ENCODE results near the gene ZFYVE9. TPM values are rescaled to one million over a fixed set of nuclear protein-coding genes. Genes with fewer than 3 reads are reported as not detected.
A peak's percentile ranks its signal among the peaks of the same experiment; 100 is the strongest.
"Not testable (repeated sequence)": the region's sequence is repeated elsewhere in the genome, so short reads cannot be mapped to it uniquely, and the experiment has no call there.

Gene ZFYVE9
- polyA plus RNA-seq, 1 donor from 2014 or later: 0.78 TPM

DNA sequence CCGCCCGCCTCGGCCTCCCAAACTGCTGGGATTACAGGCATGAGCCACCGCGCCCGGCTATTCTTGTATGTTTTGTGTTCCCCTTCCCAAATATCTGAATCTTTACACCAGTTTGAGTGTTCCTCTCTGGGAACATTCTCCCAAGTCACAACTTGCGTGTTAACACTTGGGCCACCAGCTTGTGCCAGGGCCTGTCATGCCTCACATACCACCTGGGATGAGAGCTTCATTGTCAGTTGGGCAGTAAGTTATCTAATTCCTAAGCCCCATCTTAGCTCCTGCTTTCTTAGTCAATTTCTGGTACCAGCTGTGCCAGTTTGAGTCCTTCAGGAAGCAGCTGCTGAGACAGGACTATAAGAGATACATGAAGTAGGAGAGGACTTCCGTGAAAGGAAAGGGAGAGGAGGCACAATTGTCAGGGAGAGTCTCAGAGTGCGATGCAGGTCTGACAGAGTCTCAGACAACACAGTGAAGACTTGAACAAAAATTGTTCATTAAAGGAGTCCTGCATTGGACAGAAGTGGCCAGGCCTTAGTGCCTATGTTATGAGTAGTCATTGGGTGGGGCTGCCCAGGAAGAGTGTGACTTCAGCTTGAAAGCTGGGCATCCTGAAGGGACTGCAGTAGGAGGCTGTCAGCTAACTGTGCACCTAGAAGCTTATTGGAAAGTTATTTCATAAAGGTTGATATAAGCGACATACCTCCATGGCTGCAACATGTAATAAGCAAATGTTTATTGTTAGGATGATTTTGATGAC is 17.3 kb downstream of the ZFYVE9 start:
- Mint-ChIP-seq H3K36me3 (peaks cover 2% of the 10 kb centered on the region), H3K9me3 (no peaks in the 10 kb centered on the region), H3K27me3 (peaks cover 4% of the 10 kb centered on the region), H3K4me1 (no peaks in the 10 kb centered on the region), H3K4me3 (no peak overlapping the region), H3K27ac (no peak overlapping the region)

DNA sequence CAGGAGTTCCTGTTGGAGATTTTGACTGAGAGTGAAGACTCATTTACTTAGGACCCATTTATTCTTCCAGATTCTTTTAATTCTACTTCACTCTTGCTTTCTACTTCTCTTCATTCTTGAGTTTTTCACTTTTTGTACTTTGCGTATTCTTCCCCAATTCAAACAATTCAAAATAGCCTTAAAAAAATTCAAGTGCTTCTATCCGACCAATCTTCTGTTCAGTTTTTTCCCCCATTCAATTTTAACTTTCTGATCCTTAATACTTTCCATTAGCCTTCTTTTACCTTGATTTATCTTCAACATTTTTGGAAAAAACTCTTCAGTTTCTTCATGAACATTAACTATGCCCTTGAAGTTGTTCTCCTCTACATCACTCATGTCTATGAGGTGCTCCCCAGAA is 21.1 kb downstream of the ZFYVE9 start:
- Mint-ChIP-seq H3K4me3 (no peak overlapping the region), H3K27me3 (peaks cover 4% of the 10 kb centered on the region), H3K27ac (no peak overlapping the region), H3K36me3 (peaks cover 2% of the 10 kb centered on the region), H3K9me3 (no peaks in the 10 kb centered on the region), H3K4me1 (no peaks in the 10 kb centered on the region)

GRCh38 chr1:52164604-52165003 is 22.7 kb downstream of the ZFYVE9 start:
- Mint-ChIP-seq H3K27me3 (peaks cover 4% of the 10 kb centered on the region), H3K27ac (no peak overlapping the region), H3K9me3 (no peaks in the 10 kb centered on the region), H3K36me3 (peaks cover 2% of the 10 kb centered on the region), H3K4me3 (no peak overlapping the region), H3K4me1 (no peaks in the 10 kb centered on the region)

DNA sequence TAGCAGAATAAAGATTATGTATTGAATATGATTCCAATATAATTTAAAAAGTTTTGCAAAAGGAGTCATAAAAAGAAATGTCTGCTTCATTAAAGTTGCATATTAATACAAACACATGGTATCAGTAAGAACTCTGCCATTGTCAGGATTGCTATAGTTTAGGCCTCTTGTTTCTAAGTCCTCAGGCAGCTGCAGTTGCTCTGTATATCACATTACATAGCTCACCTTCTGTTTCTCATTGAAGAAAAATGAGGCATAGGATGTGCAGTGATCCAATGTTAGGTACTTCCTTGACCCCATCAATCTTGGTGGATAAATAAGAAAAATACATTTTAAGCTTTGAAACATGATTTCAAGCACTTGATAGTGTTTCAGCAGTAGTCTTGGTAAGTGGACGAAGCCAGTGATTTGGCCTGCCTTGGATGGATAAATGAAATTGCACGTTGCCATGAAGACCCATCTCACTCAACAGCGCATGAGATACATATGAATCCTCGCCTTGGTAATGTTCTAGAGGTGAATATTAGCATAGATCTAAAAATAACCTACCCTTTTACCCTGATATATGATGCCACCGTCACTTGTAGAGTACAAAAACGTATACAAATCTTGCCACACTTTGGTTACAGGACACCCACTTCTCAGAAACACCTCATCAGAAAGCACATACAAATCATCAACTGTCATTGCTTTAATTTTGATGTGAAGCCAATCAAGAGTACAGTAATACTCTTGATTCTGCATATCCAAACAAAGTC is 25.3 kb downstream of the ZFYVE9 start:
- Mint-ChIP-seq H3K27me3 (peaks cover 3% of the 10 kb centered on the region), H3K4me3 (no peak overlapping the region), H3K36me3 (peaks cover 2% of the 10 kb centered on the region), H3K27ac (no peak overlapping the region), H3K9me3 (peaks cover 0 to 7% (median 4%) of the 10 kb centered on the region in 3 donors), H3K4me1 (no peaks in the 10 kb centered on the region)

DNA sequence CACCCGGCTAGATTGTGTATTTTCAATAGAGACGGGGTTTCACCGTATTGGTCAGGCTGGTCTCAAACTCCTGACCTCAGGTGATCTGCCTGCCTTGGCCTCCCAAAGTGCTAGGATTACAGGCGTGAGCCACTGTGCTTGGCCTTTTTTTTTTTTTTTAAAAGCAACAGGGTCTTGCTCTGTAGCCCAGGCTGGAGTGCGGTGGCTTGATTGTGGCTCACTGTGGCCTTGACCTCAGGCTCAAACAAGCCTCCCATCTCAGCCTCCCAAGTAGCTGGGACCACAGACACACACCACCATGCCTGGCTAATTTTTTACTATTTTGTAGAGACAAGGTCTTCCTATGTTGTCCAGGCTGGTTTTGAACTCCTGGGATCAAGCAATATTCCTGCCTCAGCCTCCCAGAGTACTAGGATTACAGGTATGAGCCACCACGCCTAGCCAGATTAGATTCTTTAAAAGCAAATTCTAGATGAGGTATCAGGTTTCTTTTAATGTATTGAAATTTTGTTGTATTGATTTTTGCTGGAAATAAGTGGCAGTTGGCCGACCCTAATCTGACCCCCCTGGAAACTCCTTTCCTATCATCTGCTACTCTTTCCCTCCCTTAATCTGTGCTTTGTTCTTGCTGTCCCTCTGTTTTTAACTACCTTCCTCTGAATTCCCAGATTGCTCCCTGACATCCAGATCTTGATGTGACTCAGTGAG is 26.6 kb downstream of the ZFYVE9 start:
- H3K4me1 Mint-ChIP-seq: no peaks in the 10 kb centered on the region
- H3K9me3 Mint-ChIP-seq: peaks cover 0 to 7% (median 4%) of the 10 kb centered on the region in 3 donors
- no peaks in the 10 kb centered on the region for H3K36me3 Mint-ChIP-seq
- no peaks in the 10 kb centered on the region for H3K27me3 Mint-ChIP-seq
- no peak overlapping the region for H3K4me3 Mint-ChIP-seq
- no peak overlapping the region for H3K27ac Mint-ChIP-seq

DNA sequence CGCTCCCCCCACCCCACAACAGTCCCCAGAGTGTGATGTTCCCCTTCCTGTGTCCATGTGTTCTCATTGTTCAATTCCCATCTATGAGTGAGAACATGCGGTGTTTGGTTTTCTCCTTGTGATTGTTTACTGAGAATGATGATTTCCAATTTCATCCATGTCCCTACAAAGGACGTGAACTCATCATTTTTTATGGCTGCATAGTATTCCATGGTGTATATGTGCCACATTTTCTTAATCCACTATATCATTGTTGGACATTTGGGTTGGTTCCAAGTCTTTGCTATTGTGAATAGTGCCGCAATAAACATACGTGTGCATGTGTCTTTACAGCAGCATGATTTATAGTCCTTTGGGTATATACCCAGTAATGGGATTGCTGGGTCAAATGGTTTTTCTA is 29.3 kb downstream of the ZFYVE9 start:
- H3K27me3 Mint-ChIP-seq, H3K9me3 Mint-ChIP-seq, H3K4me1 Mint-ChIP-seq, H3K27ac Mint-ChIP-seq, H3K4me3 Mint-ChIP-seq, H3K36me3 Mint-ChIP-seq: not testable (repeated sequence)

DNA sequence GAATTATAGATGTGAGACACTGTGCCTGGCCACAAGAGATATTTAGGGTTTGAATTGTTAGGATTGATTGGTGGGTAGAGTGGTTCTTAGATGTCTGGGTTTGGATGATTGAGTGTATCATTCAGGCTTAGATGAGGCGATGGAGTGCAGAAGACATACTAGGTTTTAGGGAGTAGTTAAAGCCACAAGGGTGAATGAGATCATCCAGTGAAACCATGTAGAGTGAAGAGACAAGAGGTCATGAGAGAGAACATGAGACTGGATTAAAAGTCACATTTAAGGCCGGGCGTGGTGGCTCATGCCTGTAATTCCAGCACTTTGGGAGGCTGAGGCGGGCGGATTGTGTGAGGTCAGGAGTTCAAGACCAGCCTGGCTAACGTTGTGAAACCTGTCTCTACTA is 37.2 kb downstream of the ZFYVE9 start:
- Mint-ChIP-seq H3K36me3 (no peaks in the 10 kb centered on the region), H3K9me3 (peaks cover 0 to 4% (median 1%) of the 10 kb centered on the region in 3 donors), H3K4me1 (no peaks in the 10 kb centered on the region), H3K27ac (no peak overlapping the region), H3K4me3 (no peak overlapping the region), H3K27me3 (peaks cover 5% of the 10 kb centered on the region)

GRCh38 chr1:52180176-52180575 is 38.3 kb downstream of the ZFYVE9 start:
- peaks cover 7% of the 10 kb centered on the region for H3K27me3 Mint-ChIP-seq
- peak overlapping the region in 2 of 3 donors; percentile 3 to 79 for H3K27ac Mint-ChIP-seq
- no peaks in the 10 kb centered on the region for H3K4me1 Mint-ChIP-seq
- no peak overlapping the region for H3K4me3 Mint-ChIP-seq
- peaks cover 0 to 4% (median 1%) of the 10 kb centered on the region in 3 donors for H3K9me3 Mint-ChIP-seq
- no peaks in the 10 kb centered on the region for H3K36me3 Mint-ChIP-seq

- not testable (repeated sequence) for H3K27ac Mint-ChIP-seq, H3K4me3 Mint-ChIP-seq, H3K27me3 Mint-ChIP-seq, H3K4me1 Mint-ChIP-seq, H3K36me3 Mint-ChIP-seq, H3K9me3 Mint-ChIP-seq
Measured at GRCh38 chr1:52181759-52182158, 39.9 kb downstream of the ZFYVE9 start.

- H3K4me1 Mint-ChIP-seq, H3K27ac Mint-ChIP-seq, H3K27me3 Mint-ChIP-seq, H3K36me3 Mint-ChIP-seq, H3K9me3 Mint-ChIP-seq, H3K4me3 Mint-ChIP-seq: not testable (repeated sequence)
Measured at GRCh38 chr1:52182328-52182727, 40.4 kb downstream of the ZFYVE9 start.

GRCh38 chr1:52182874-52183400 is 41.0 kb downstream of the ZFYVE9 start:
- H3K27me3 Mint-ChIP-seq: peaks cover 2% of the 10 kb centered on the region
- H3K4me1 Mint-ChIP-seq: no peaks in the 10 kb centered on the region
- peaks cover 0 to 3% (median 0%) of the 10 kb centered on the region in 3 donors for H3K9me3 Mint-ChIP-seq
- H3K4me3 Mint-ChIP-seq: no peak overlapping the region
- peak overlapping the region in 1 of 3 donors; percentile 61 for H3K27ac Mint-ChIP-seq
- no peaks in the 10 kb centered on the region for H3K36me3 Mint-ChIP-seq

GRCh38 chr1:52186449-52186848 is 44.6 kb downstream of the ZFYVE9 start:
- Mint-ChIP-seq H3K27ac (no peak overlapping the region), H3K4me3 (no peak overlapping the region), H3K27me3 (peaks cover 4% of the 10 kb centered on the region)

GRCh38 chr1:52189898-52190480 is 48.1 kb downstream of the ZFYVE9 start:
- peaks cover 2% of the 10 kb centered on the region for H3K27me3 Mint-ChIP-seq
- no peak overlapping the region for H3K4me3 Mint-ChIP-seq
- H3K36me3 Mint-ChIP-seq: no peaks in the 10 kb centered on the region
- H3K27ac Mint-ChIP-seq: no peak overlapping the region
- H3K9me3 Mint-ChIP-seq: peaks cover 0 to 2% (median 0%) of the 10 kb centered on the region in 3 donors
- H3K4me1 Mint-ChIP-seq: no peaks in the 10 kb centered on the region

More at GRCh38 chr1:52186449-52186848, 44.6 kb downstream of the ZFYVE9 start:
- Mint-ChIP-seq H3K36me3 (no peaks in the 10 kb centered on the region), H3K4me1 (no peaks in the 10 kb centered on the region), H3K9me3 (peaks cover 0 to 3% (median 0%) of the 10 kb centered on the region in 3 donors)

GRCh38 chr1:52190500-52191252 is 48.8 kb downstream of the ZFYVE9 start:
- peaks cover 0 to 2% (median 0%) of the 10 kb centered on the region in 3 donors for H3K9me3 Mint-ChIP-seq
- H3K4me1 Mint-ChIP-seq: no peaks in the 10 kb centered on the region
- no peak overlapping the region for H3K27ac Mint-ChIP-seq
- H3K27me3 Mint-ChIP-seq: peaks cover 2% of the 10 kb centered on the region
- no peaks in the 10 kb centered on the region for H3K36me3 Mint-ChIP-seq
- H3K4me3 Mint-ChIP-seq: no peak overlapping the region

Data from IgD-negative memory B cell (primary cell).